HG02852 (cell line): ENCODE measurements around the gene DDX42.
"Not testable (repeated sequence)": the region's sequence is repeated elsewhere in the genome, so short reads cannot be mapped to it uniquely, and the experiment has no call there.

ENCODE experiments used
- ATAC-seq: cut with Tn5 transposase; IDR thresholded peaks from one replicate; pipeline ENCODE4 v1.9.1; 2021; ENCODE audit warnings: mild to moderate bottlenecking, moderate library complexity; ENCODE audit not compliant: unreplicated experiment

Gene DDX42

GRCh38 chr17:63780507-63780906 lies 6.5 kb downstream of the DDX42 start:
- ATAC-seq: no peak

- no peak for ATAC-seq
Measured at GRCh38 chr17:63780928-63781327, 7.0 kb downstream of the DDX42 start.

GRCh38 chr17:63783522-63783921 lies 9.6 kb downstream of the DDX42 start:
- no peak for ATAC-seq

- ATAC-seq: no peak
Measured at GRCh38 chr17:63785556-63785955, 11.6 kb downstream of the DDX42 start.

GRCh38 chr17:63786117-63786516 lies 12.1 kb downstream of the DDX42 start:
- ATAC-seq: no peak

- no peak for ATAC-seq
Measured at GRCh38 chr17:63786971-63787711, 13.2 kb downstream of the DDX42 start.

- no peak for ATAC-seq
Measured at GRCh38 chr17:63790057-63790456, 16.1 kb downstream of the DDX42 start.

GRCh38 chr17:63792055-63792729 lies 18.2 kb downstream of the DDX42 start:
- no peak for ATAC-seq

- ATAC-seq: not testable (repeated sequence)
Measured at GRCh38 chr17:63796375-63796774, 22.4 kb downstream of the DDX42 start.

- no peak for ATAC-seq
Measured at GRCh38 chr17:63798572-63799106, 24.7 kb downstream of the DDX42 start.

GRCh38 chr17:63800783-63801182 lies 26.8 kb downstream of the DDX42 start:
- ATAC-seq: no peak

GRCh38 chr17:63804328-63804727 lies 30.4 kb downstream of the DDX42 start:
- ATAC-seq: no peak

GRCh38 chr17:63805591-63805990 lies 31.6 kb downstream of the DDX42 start:
- ATAC-seq: no peak

- no peak for ATAC-seq
Measured at GRCh38 chr17:63809970-63810369, 36.0 kb downstream of the DDX42 start.

GRCh38 chr17:63816123-63816522 lies 42.2 kb downstream of the DDX42 start:
- ATAC-seq: no peak

- ATAC-seq: no peak
Measured at GRCh38 chr17:63816669-63817068, 42.7 kb downstream of the DDX42 start.

GRCh38 chr17:63817736-63818385 lies 43.9 kb downstream of the DDX42 start:
- no peak for ATAC-seq

- no peak for ATAC-seq
Measured at GRCh38 chr17:63819131-63819530, 45.2 kb downstream of the DDX42 start.

GRCh38 chr17:63819585-63820537 lies 45.9 kb downstream of the DDX42 start:
- no peak for ATAC-seq

- ATAC-seq: no peak
Measured at GRCh38 chr17:63820963-63821561, 47.1 kb downstream of the DDX42 start.
